HEK293T (cell line): Measurements from ENCODE around the gene ZNF546.

Experiments used
- CTCF ChIA-PET: fragments of 350-600 bp; formaldehyde crosslinking; extraction: SDS; loops from one replicate; lab custom pipeline; 2021; ENCODE audit warnings: antibody characterized with exemption, inconsistent platforms; lab: Yijun Ruan, JAX
- POLR2A ChIA-PET: fragments of 350-600 bp; formaldehyde crosslinking; extraction: SDS; loops from one replicate; lab custom pipeline; 2020; ENCODE audit warnings: antibody characterized with exemption, inconsistent platforms; lab: Yijun Ruan, JAX
- DNase-seq: peaks from one replicate; pipeline ENCODE4 v3.0.0; 2012; ENCODE audit warnings: mixed read lengths; ENCODE audit errors: extremely low spot score
- ARNT ChIP-seq: fragments of 450-650 bp; IDR thresholded peaks from 2 replicates; pipeline ENCODE4 v1.6.1; 2017; ENCODE audit warnings: mild to moderate bottlenecking
- BHLHE40 ChIP-seq: fragments of 450-650 bp; IDR thresholded peaks from 2 replicates; pipeline ENCODE4 v1.6.1; 2016; ENCODE audit warnings: mild to moderate bottlenecking, moderate library complexity, borderline replicate concordance
- CTBP1 ChIP-seq: fragments of 450-650 bp; IDR thresholded peaks from 2 replicates; pipeline ENCODE4 v1.6.1; 2016; ENCODE audit warnings: borderline replicate concordance
- ELF4 ChIP-seq: fragments of 450-650 bp; IDR thresholded peaks from 2 replicates; pipeline ENCODE4 v1.6.1; 2017; ENCODE audit warnings: antibody characterized with exemption
- FOXA1 ChIP-seq: fragments of 450-650 bp; IDR thresholded peaks from 2 replicates; pipeline ENCODE4 v1.6.1; 2016; ENCODE audit warnings: mild to moderate bottlenecking
- FOXK2 ChIP-seq: fragments of 450-650 bp; IDR thresholded peaks from 2 replicates; pipeline ENCODE4 v1.6.1; 2016; ENCODE audit warnings: mild to moderate bottlenecking
- FOXM1 ChIP-seq: fragments of 450-650 bp; IDR thresholded peaks from 2 replicates; pipeline ENCODE4 v1.6.1; 2017; ENCODE audit warnings: mild to moderate bottlenecking, borderline replicate concordance
- HDGF ChIP-seq: fragments of 450-650 bp; IDR thresholded peaks from 2 replicates; pipeline ENCODE4 v1.6.1; 2017; ENCODE audit warnings: antibody characterized with exemption, borderline replicate concordance
- L3MBTL2 ChIP-seq: fragments of 450-650 bp; conservative IDR thresholded peaks from 2 replicates; pipeline ENCODE4 v1.6.1; 2016; ENCODE audit warnings: mild to moderate bottlenecking
- LEF1 ChIP-seq: fragments of 450-650 bp; IDR thresholded peaks from 2 replicates; pipeline ENCODE4 v1.6.1; 2017; ENCODE audit warnings: mild to moderate bottlenecking, borderline replicate concordance
- NFRKB ChIP-seq: fragments of 450-650 bp; IDR thresholded peaks from 2 replicates; pipeline ENCODE4 v1.6.1; 2016; ENCODE audit warnings: mild to moderate bottlenecking, moderate library complexity
- SP1 ChIP-seq: fragments of 450-650 bp; IDR thresholded peaks from 2 replicates; pipeline ENCODE4 v1.6.1; 2017
- SUZ12 ChIP-seq: fragments of 450-650 bp; IDR thresholded peaks from 2 replicates; pipeline ENCODE4 v1.6.1; 2016; ENCODE audit warnings: mild to moderate bottlenecking
- TARDBP ChIP-seq: fragments of 450-650 bp; IDR thresholded peaks from 2 replicates; pipeline ENCODE4 v1.6.1; 2016
- ZNF384 ChIP-seq: fragments of 450-650 bp; IDR thresholded peaks from 2 replicates; pipeline ENCODE4 v1.6.1; 2016
- TF ChIP-seq, protein P1 (sequence below): fragments of 450-650 bp; IDR thresholded peaks from 2 replicates; pipeline ENCODE4 v1.6.1; 2016

Gene ZNF546

DNA sequence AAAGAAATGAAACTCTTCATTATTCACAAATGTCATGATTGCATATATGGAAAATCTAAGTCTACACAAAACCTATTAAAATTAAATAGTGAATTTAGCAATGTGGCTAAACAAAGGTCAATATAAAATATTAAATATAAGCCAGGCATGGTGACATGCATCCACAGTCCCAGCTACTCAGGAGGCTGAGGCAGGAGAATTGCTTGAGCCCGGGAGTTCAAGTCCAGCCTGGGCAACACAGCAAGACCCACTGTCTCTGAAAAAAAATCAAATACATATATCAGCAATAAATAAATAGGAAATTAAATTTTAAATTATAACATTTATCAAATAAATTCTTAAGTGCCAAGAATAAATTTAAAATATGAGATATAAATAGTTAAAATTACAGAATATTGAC, 14.0 kb upstream of the ZNF546 start:
- TF ChIP-seq L3MBTL2 (no peak), ARNT (no peak), LEF1 (no peak), BHLHE40 (no peak), FOXA1 (no peak), SUZ12 (no peak), ELF4 (no peak), SP1 (no peak), CTBP1 (no peak)
- no peak for DNase-seq
- ChIA-PET POLR2A (no interaction called here), CTCF (no interaction called here)

DNA sequence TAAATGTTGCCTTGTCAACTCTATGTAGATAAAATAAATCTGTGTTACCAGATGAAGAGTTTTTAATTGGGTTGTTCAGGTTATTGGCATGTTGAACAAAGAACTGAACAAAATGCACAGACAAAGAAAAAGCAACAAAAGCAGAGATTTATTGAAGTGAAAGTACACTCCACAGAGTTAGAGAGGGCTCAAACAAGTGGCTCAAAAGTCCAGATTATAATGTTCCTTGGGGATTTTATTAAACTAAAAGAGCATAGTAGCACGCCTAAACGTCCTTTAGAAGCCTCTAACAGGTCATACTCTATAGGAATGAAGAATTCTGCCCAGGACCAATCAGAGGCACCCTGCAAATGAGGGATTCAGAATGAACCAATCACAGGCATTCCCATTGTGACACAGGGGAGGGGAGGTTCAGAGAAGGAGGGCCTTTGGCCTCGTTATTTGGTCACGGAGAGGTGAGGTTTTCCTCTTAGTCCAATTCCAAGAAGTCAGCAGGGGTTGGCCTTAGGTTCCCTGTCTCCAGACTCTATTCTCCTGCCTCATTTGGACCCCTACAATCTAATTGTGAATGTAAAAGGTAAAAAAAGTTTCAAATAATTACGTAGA, 13.1 kb upstream of the ZNF546 start:
- TF ChIP-seq FOXM1 (no peak), SP1 (no peak), L3MBTL2 (no peak), LEF1 (no peak), ZNF384 (no peak), TARDBP (no peak), CTBP1 (no peak), NFRKB (no peak), ARNT (no peak), SUZ12 (no peak), FOXA1 (no peak), FOXK2 (no peak), ELF4 (no peak), HDGF (no peak), BHLHE40 (no peak)
- TF ChIP-seq, protein P1, sequence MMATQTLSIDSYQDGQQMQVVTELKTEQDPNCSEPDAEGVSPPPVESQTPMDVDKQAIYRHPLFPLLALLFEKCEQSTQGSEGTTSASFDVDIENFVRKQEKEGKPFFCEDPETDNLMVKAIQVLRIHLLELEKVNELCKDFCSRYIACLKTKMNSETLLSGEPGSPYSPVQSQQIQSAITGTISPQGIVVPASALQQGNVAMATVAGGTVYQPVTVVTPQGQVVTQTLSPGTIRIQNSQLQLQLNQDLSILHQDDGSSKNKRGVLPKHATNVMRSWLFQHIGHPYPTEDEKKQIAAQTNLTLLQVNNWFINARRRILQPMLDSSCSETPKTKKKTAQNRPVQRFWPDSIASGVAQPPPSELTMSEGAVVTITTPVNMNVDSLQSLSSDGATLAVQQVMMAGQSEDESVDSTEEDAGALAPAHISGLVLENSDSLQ = no peak
- no peak for DNase-seq
- CTCF ChIA-PET = no interaction called here
- POLR2A ChIA-PET = no interaction called here

DNA sequence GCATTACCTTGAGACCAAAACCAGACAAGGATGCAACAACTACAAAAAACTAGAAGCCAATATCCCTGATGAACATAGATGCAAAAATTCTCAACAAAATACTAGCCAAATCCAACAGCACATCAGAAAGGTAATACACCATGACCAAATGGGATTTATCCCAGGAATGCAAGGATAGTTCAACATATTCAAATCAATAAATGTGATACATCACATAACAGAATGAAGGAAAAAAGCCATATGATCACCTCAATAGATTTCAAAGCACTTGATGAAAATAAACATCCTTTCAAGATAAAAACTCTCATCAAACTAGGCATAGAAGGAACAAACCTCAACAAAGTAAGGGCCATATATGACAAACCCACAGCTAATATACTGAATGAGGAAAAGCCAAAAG, 10.2 kb upstream of the ZNF546 start:
- POLR2A ChIA-PET = interaction anchor here (0.7 to 1.7 kb wide), 3 partner anchors 10 to 16 kb away, joined by 3 to 5 read pairs (median 3); partner anchors contain the start of genes PSMC4 and ZNF546
- CTCF ChIA-PET = no interaction called here
- no peak for DNase-seq
- TF ChIP-seq FOXM1 (no peak), FOXA1 (no peak), TARDBP (no peak), NFRKB (no peak)

DNA sequence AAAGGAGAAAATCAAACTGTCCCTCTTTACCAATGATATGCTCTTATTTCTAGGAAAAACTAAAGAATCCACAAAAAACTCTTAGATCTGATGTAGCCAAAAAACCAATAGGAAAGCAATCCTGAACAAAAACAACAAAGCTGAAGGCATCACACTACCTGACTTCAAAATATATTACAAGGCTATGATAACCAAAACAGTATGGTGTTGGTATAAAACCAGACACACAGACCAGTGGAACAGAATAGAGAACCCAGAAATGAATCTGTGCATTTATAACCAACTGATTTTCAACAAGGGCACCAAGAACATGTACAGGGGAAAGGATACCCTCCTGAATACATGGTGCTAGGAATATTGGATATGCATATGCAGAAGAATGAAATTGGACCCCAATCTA, 9.7 kb upstream of the ZNF546 start:
- no peak for TF ChIP-seq ZNF384
- TF ChIP-seq FOXK2 = no peak
- no peak for TF ChIP-seq FOXA1
- POLR2A ChIA-PET = interaction anchor here (1.4 kb wide), 1 partner anchor 10 kb away, joined by 3 read pairs; the partner anchor contains the start of gene ZNF546

DNA sequence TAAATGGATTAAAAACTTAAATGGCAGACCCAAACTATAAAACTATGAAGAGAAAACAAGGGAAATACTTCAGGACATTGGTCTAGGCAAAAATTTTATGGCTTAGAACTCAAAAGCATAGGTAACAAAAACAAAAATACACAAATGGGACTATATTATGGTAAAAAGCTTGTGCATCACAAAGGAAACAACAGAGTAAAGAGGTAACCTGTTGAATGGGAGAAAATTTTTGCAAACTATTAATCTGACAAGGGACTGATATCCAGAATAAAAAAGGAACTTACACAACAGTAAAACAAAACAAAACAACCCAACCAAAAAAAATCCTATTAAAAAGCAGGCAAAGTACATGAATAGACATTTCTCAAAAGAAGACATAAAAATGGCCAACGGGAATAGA, 9.3 kb upstream of the ZNF546 start:
- TF ChIP-seq ELF4 (no peak), SUZ12 (no peak)
- ChIA-PET CTCF (no interaction called here), POLR2A (interaction anchor here (1.4 kb wide), 1 partner anchor 9 kb away, joined by 3 read pairs; the partner anchor contains the start of gene ZNF546)
- DNase-seq = no peak

More for the DNA sequence above, 9.7 kb upstream of the ZNF546 start:
- DNase-seq = no peak
- CTCF ChIA-PET = no interaction called here

DNA sequence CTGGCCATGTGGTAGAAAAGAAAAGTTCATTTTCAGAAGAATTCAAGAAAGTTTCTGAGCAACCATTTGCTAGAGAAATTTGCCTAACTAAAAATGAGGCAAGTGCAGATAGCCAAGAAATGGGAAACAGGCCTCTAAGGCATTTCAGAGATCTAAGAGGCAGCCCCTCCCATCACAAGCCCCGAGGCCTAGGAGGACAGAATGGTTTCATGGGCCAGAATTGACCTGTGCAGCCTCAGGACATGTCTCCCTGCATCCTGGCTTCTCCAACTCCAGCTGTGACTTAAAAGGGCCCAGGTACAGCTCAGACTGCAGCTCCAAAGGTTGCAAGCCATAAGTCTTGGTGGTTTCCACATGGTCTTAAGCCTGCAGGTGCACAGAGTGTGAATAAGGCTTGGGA, 3.3 kb upstream of the ZNF546 start:
- POLR2A ChIA-PET = no interaction called here
- no peak for TF ChIP-seq ELF4
- no peak for TF ChIP-seq NFRKB
- no peak for TF ChIP-seq LEF1
- TF ChIP-seq ARNT = no peak
- no peak for TF ChIP-seq CTBP1
- TF ChIP-seq FOXK2 = no peak
- no peak for TF ChIP-seq ZNF384
- no peak for TF ChIP-seq FOXM1
- TF ChIP-seq TARDBP = no peak
- TF ChIP-seq BHLHE40 = no peak
- no peak for TF ChIP-seq L3MBTL2
- TF ChIP-seq HDGF = no peak
- TF ChIP-seq SUZ12 = no peak
- TF ChIP-seq SP1 = no peak
- TF ChIP-seq, protein P1 = no peak
- TF ChIP-seq FOXA1 = no peak
- no peak for DNase-seq
- CTCF ChIA-PET = no interaction called here

DNA sequence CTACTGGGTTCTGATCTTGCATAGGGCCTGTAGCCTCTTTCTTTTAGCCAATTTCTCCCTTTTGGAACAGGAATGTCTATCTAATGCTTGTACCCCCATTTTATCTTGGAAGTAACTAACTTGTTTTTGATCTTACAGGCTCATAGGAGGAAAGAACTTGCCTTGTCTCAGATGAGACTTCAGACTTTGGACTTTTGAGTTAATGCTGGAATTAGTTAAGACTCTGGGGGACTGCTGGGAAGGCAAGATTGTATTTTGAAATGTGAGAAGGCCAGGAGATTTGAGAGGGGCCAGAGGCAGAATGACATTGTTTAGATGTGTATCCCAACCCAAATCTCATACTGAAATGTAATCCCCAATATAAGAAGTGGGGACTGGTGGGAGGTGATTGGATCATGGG, 2.5 kb upstream of the ZNF546 start:
- TF ChIP-seq SUZ12 = no peak
- no peak for TF ChIP-seq NFRKB
- no peak for TF ChIP-seq ARNT
- TF ChIP-seq FOXM1 = no peak
- ChIA-PET POLR2A (no interaction called here), CTCF (no interaction called here)
- no peak for DNase-seq
